Activated CD4-positive, alpha-beta T cell treated with anti-CD3 and anti-CD28 coated beads, Interleukin-2, amount 50 U/mL, for 1 hour (primary cell): ENCODE measurements around the gene RPTOR.

Source experiments
- DNase-seq: peaks from one replicate; pipeline ENCODE4 v3.0.0-alpha.2; 2020

The RPTOR gene

DNA sequence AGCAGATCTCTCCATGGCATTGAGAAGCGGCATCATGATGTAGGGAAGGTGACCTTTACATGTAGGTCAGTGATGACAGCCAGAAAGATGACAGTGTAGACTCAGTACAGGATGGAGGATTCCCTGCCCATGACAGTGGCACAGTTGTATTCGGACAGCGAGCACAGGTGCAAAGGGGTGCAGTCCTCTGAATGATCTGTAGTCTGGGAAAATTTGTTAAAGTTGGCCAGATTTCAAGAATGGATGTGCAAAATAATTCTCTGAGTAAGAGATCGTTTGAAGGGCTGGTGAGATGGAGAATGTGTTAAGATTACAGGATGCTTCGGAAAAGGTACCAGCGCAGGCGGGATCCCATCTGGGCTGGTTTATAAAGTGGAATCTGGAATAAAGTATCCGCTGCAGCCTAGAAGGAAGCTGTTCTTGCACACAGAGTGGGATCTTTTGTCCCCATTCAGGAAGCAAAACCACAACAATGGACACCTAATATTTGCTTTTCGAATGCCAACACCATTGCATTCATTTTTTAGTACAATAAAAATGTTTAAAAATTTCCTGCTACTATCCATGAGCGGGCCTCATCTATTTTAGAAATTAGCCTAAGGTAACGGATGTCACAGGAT is 101.2 kb downstream of the RPTOR start:
- DNase-seq, result no peak

DNA sequence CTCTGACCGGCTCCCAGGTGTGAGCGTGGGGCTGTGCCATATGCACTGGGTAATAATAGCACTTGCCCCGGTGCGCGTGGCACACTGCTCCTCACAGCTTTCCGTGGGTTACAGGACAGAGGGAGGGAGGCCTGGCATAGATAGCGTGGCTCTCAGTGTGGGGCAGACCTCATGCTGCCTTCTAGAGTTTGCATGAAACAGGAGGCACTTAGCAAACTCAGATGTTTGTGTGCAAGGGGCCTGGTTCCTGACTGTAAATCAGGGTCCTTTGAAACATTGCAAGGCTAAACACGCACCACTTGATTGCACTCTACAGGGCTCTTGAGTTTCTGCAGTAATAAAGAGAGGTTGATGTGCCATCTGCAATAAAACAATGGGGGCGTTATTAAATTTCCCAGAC is 101.7 kb downstream of the RPTOR start:
- DNase-seq, result no peak

DNA sequence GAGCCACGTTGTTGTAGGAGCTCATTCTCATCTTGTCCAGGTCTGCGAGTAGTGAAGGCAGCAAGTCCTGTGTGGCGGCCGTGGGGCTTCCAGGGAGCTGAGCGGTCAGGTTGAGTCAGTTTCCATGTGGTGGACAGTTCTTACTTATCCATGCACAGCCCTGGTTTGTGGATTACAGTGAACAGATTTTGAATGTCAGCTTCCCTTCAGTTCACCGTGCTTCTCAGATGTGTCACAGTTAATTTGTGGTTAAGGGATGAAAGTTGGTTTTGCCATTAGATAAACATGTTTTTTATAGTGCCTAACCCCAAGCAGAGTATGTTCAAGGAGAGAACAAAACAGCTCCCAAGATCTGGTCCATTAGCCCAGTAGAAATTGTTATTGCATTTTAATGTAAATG is 103.1 kb downstream of the RPTOR start:
- no peak for DNase-seq

DNA sequence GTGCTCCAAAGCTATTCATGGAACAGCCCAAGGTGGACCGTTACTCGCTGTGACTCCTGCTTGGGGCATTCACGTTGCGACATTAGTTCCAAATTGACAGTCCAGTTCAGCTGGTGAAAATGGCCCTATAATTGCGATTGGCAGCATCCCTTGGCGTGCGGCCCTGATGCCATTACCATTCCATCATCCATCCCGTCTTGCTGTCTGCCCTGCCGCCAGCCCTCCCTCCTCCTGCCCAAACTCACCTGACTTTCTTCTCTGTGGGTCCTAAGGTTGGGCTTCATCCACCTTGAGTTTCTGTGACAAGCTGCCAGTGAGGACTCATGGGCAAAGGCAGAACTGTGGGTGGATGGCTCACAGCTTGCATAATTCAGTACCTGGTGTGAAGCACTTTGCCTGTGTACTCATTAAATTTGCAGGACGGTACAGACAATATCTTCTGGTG is 104.6 kb downstream of the RPTOR start:
- no peak for DNase-seq

DNA sequence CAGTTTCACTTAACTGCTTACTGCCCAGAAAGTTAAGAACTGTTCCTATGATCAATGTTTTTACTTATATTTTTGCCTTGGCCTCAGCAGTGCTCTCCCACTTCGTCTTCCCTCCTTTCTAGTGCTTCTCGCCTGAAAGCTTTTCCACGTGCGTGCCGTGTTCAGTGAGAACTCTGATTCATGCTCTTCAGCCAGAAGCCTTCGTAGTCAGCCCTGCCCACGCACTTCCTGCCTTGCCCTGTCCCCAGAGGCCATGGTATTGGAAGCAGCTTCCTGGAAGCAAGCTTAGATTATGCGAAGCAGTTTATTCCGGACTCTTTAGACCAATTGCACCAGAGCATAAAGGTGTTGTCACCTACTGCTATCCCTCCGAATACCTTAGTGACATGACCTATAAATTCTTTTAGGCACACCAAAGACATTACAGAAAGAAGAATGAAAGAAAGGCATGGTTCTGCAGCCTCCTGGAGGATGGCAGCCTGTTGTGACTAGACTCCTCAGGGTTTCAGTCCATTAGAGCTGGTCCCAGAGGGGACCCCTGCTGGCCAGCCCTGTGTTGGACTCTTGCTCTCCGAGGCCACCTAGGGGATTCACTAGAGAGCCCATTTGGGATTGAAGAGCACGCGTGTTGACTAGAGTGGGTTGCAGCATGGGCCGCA is 105.2 kb downstream of the RPTOR start:
- DNase-seq, result peak; percentile 49

DNA sequence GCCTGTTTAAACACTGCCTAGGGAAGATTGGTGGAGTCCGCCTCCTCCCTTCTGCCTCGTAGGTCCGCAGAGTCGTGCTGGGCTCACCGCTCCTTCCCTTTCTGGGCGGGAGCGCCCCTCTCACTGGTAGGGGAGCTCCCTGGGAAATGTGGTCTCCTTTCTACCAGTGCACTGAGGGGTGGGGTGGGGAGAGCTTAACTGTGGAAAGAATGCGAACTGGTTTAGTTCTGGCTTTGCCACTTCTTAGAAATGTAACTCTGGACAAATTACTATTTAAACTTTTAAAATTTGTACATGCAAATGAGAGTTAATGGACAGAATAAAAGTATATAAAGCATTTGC is 105.7 kb downstream of the RPTOR start:
- DNase-seq, result no peak

DNA sequence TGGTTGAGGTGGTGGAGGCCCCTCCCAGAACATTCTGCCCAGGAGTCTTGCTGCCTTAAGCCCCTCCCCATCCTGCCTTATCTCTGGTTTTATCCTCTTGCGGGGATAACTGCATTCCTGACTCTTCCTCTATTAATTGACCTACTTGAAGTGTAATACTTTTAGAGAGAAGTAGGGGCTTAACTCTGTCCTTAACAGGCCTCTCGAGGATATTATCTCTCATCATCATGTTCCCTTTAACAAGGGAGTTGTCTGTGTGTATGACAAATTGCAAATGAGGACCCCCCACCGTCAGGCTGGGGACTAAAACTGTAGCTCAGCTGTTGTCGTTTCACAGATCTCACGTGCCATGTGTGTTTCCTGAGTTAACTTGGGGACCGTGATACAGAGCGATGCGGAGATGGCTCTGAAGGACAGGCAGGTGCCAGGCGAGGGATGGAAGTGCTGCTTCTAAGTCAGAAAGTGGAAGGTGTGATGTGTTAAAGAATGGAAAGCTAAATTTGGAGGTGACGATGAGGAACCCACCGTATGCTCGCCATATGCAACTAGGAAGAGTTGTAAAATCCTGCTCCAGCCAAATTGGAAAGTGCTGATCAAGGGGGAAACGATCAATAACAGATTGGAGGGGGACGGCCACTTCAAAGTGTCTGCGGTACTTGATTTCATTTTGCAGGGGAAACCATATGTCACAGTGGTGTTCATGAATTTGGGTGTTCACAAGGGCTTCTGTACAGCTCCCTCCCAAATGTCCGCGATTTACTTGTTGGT is 106.3 kb downstream of the RPTOR start:
- DNase-seq, result no peak

DNA sequence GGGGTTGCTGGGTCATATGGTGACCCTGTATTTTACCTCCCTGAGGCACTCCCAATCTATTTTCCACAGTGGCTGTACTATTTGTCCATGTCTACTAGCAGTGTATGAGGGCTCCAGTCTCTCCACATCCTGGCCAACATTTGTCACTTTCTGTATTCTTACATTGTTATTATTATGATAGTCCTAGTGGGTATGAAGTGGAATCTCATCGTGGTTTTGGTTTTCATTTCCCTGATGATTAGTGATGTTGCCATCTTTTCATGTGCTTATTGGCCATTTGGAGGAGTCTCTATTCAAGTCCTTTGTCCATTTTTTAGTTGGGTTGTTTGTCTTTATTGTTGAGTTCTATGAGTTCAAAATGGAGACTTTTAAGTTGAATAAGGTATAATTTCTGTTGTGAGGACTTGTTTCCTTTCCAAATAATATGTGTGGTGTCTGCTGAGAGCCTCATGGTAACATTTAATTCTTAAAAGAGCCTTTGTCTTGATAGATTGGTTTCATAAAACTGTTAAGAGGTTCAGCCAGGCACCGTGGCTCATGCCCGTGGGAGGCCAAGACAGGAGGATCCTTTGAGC is 108.2 kb downstream of the RPTOR start:
- no peak for DNase-seq

DNA sequence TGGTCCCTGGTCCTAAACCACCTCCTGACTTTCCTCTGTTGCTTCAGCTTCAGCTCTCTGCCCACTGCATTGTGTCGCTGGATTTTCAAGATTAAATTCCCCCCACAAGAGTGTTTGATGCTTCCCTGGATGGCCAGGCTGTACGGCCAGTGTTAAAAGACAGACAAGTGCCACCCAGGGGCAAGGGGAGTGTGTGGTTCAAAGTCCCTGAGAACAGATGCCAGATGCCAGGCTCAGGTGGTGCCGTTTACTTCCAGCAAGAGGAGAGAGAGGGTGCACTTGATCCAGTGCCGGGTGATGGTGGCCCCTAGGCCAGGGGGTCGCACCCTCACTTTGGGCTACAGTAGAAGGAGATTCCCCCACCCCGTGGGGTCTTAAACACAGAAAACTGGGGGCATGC is 109.2 kb downstream of the RPTOR start:
- no peak for DNase-seq

DNA sequence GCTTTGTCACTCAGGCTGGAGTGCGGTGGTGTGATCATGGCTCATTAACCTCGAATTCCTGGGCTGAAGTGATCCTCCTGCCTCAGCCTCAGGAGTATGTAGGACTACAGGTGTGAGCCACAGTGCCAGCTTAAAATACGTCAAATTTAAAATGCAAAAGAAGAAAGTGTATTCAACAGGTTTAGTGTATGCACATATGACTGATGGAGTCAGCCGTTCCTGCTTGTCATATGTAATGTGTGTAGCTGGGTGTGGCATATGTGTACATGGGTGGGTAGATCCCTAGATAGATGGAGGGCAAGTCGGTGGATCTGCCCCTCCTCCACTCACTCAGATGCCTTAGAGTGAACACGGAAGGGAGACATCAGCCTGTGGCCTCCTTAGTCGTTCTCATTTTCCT is 111.0 kb downstream of the RPTOR start:
- DNase-seq, result no peak

DNA sequence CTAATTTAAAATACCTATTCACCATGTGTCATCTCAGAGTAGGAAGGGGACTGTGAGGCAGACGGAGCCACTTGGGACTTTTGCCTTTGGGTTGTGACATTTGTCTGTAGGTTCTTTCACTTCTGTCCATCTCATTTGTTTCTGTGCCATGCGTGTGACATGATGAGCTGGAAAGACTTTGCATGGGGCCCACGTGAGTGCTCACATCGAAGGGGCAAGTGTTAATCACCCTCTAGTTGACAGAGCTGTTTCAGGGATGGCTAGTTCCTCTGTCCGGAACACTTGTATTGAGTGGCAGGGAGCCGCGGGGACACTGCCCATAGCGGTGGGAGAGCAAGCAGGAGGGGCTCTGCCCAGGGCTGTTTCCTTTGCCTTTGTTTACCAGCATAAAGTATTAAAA is 112.0 kb downstream of the RPTOR start:
- no peak for DNase-seq

DNA sequence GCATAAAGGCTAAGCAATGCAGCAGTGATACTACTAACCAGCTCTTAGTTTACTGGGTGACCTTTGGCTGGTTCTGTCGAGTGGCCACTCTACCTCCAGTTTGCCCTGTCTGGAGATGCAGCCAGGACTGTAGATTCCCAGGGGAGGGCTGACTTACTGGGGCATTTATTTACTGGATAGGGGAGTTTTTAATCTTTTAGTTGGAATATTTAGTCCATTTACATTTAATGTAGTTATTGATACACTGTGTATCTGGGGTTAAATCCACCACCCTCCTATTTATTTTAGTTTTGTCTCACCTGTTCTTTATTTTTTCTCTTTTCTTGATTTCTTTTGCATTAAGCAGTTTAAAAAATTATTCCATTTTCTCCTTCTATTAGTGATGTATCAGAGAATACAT is 112.9 kb downstream of the RPTOR start:
- DNase-seq, result no peak

DNA sequence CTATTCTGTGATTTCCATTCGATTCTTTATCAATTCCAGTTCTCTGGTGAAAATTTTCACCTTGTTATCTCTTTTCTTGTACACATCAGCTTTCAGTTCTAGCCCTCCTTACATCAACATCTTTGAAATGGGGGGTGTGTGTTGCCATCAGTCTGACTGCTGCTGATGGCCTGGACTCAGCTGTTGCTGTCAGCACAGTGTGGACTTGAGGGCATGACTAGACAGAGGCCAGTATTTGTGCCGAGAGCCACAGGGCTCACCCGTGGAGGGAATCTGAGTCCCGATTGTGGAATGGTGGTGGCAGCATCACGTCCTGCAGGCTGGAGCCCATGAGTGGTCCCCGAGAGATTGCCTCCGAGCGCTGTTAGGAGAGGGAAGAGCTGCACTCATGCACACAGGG is 114.2 kb downstream of the RPTOR start:
- no peak for DNase-seq

DNA sequence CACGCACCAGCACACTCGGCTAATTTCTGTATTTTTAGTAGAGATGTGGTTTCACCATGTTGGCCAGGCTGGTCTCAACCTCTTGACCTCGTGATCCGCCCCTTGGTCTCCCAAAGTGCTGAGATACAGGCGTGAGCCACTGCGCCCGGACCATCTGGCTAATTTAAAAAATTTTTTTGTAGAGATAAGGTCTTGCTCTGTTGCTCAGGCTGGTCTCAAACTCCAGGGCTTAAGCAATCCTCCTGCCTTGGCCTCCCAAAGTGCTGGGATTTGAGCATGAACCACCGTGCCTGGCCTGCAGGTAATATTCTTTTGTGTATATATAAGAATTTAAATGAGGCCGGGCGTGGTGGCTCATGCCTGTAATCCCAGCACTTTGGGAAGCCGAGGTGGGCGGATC is 115.0 kb downstream of the RPTOR start:
- no peak for DNase-seq

DNA sequence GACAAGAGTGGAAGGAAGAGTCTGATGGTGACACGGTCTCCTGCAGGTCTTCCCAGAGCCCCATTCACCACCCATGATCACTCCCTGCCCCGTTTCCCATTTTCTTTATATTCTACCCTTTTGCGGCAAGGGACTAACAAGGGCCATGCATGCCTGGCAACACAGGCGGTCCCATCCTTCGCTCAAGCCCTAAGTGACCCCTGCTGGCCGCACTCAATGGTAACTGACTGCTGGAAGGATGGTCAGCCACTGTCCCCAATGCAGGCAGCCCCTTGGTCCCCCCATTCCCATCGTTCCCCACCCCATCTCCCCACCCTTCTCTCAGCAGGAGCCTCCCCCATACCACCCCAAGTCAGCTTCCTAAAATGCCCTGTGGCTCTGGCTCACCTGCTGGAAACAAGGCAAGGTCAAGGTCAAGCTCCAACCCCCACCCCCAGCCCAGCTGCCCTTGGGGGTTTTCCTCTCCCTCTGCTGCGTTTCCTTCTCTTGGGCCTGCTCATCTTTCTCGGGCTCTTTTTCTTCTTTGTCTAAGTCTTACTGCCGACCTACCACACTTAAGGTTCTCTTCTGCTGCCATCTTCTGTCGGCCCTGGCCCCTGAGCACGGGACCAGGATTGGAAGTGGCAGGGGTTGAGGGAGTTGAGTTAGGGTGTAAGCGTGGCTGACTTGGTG is 116.0 kb downstream of the RPTOR start:
- DNase-seq, result no peak

DNA sequence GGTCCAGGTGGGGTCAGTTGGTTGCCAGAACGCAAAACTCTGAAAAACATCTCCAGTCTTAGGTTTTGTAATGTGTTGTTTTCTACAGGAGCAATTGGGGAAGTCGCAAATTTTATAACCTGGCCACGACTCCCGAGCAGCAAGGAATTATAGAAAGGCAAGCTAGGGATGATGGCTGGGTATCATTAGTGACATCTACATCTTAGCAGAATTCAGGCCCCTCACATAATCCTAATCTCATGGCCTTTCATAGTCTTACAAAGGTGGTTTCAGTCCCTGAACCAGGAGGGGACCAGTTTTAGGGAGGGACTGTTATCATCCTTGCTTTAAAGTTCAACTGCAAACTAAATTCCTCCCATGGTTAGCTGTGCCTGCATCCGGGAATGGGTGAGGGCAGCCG is 117.9 kb downstream of the RPTOR start:
- DNase-seq, result no peak

DNA sequence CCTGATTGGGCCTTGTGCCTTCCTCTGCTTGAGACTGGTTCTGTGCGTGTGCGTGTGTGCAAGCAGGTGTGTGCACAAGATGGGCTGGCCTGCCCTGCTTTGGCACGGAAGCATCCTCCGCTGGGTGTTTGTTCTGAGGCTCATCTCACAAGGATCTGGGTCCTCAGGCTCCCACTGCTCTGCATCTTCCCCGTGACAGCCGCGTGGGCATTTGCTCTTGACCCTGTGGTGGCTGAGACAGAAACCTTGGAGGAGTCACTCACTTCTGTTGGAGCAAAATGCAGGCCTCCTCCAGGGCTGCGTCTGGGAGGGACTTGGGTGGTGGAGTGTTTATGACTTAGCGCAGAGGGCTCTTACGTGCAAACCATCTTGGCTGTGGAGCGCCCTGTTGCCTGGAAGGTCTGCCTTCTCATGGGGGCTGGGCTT is 119.2 kb downstream of the RPTOR start:
- DNase-seq, result peak; percentile 29

DNA sequence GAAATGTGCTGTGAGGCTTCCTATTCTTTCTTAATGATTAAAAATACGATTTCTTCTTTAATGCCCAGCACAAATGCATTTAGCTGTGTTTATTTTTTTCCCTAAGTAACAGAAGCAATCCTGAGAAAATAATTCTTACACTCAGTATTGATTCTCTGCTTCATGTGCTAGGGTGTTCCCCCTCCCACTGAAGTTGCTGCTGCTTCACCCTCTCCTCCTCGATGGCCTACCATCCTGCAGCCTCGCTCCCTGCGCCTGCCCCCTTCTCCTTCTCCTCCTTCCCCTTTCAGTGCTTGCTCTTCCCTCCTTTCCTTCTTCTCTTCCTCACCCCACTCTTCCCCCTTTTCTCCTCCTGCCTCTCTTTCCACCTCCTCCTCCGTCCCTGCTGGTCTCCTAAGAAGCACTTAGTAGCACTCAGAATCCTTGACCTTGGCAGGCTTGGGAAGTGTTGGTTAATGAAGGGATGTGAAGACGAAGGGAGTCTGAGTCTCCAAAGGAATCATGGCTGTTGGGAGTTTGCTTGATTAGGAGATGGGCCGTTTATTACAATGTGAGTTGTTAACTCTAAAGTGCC is 119.7 kb downstream of the RPTOR start:
- no peak for DNase-seq

DNA sequence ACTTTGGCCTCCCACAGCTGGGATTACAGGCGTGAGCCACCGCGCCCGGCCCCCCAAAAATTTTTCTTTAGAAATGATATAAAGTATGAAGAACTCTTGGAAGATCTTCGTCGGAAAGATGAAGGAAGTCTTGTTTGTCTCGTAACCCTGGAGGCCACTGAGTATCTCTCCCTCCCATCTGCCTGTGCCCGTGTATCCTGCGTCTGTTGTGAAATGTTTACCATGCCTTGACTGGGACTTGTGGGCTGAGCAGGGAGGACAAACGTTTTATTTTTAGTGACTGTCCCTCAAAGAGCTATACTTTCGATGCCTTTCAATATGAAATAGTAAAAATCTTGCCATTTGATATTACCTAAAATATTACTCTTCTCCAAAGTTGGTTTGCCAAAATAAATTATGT is 121.2 kb downstream of the RPTOR start:
- no peak for DNase-seq

DNA sequence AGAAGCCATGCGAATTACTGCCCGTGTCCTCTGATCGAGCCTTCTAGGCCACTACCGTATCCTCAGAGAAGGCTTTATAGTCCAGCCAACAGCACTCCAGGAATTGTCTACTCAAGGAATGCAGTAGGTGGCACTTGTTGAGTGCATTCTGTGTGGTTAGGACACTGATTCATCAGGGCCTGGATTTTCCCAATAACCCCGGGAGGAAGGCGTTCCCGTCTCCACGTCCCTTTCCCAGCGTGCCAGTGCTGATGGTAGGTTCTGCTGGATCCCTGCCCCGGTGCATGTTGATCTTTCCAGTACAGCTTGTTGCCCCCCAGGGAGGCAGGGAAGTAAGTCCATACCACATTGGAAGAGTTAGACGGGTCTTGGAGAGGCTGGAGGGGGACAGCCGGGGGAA is 122.2 kb downstream of the RPTOR start:
- no peak for DNase-seq

DNA sequence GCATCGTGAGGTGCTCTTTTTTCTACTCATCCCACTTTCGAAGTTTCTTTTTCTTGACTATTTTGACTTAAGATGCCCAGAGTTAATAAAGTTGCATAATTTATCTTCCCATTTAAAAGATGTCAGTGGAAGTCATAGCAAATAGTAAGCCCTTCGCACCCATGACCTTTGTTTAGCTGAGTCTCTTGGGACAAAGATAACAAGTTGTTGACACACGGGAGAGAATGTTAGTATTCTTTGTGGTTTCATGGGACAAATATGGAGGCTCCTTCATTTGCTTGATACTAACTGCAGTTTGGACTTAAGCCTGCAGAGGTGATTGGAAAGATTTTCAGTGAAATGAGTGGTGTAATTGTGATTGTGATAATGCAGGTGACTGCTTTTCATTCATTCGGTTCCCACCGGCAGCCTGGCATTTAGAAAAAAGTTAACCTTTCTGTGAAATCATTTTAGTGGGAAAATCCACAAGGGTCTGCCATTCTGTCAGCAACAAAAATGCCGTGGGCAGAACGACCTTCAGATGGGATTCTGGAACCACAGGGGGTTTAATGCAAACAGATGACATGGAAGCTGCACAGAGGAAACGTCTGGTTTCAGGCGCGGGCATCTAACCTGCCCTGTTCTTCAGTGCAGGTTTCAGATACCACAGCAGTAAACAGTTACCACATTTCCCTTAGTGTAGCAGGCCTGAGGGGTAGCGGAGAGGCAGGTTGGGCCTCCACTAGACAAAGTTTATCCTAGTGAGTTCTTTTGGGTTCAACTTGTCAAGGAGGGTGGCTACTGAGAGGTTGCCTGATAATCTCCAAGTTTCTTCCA is 123.0 kb downstream of the RPTOR start:
- no peak for DNase-seq
